NOMO-1 (cell line): ENCODE measurements around the gene KCNK4.
"Not testable (repeated sequence)": the region's sequence is repeated elsewhere in the genome, so short reads cannot be mapped to it uniquely, and the experiment has no call there.

Experiments used
- DNase-seq, 2 experiments: peaks; one replicate each; lab custom pipeline; 2025; ENCODE audit not compliant: unreplicated experiment in 2 of 2; lab: John Stamatoyannopoulos, UW

Gene KCNK4

GRCh38 chr11:64322925-64323260, 31.8 kb downstream of the KCNK4 start:
- DNase-seq = no peak

- no peak for DNase-seq
Observed at GRCh38 chr11:64323373-64323772, 32.3 kb downstream of the KCNK4 start.

GRCh38 chr11:64323984-64324383, 32.9 kb downstream of the KCNK4 start:
- DNase-seq = not testable (repeated sequence)

DNA sequence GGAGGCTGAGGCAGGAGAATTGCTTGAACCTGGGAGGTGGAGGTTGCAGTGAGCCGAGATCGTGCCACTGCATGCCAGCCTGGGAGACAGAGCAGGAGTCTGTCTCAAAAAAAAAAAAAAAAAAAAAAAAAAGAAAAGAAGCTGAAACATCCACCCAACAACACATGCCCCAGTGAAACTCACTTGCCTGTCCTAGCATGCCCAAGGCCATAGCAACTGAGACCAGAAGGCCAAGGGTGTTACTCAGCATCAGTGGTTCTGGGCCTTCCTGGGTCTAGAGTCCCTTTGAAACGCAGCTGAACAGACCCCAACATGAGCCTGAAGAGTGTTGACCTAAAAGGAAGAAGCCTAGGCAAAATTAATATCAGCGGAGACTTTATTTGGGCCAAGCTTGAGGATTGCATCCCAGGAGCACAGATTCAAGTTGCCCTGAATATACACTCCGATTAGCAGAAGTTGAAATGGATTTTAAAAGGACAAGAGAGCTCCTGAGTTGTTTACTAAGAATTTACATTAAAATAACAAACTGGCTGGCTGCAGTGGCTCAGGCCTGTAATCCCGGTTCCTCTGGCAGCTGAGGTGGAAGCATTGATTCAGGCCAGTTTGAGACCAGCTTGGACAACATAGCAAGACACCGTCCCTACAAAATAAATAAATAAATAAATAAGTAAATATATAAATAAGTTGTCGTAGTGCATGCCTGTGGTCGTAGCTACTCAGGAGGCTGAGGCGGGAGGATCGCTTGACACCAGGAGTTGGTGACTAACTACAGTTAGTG, 33.8 kb downstream of the KCNK4 start:
- no peak for DNase-seq

DNA sequence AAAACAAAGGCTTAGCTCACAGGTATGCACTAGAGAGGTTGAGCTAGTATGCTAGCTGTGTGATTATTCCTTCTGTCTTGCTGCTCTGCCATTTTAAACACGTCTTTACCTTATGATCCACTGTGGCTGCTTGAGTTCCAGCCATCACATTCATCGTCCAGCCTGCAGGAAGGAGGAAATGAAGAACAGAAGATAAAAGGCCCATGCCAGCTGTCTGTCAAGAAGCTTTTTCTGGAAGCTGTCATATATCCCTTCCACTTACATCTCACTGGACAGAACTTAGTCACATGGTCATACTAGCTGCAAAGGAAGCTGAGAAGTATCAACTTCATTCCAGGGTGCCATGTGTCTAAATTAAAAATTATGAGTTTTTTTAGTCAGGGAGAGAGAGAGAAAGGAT, 36.3 kb downstream of the KCNK4 start:
- no peak for DNase-seq

DNA sequence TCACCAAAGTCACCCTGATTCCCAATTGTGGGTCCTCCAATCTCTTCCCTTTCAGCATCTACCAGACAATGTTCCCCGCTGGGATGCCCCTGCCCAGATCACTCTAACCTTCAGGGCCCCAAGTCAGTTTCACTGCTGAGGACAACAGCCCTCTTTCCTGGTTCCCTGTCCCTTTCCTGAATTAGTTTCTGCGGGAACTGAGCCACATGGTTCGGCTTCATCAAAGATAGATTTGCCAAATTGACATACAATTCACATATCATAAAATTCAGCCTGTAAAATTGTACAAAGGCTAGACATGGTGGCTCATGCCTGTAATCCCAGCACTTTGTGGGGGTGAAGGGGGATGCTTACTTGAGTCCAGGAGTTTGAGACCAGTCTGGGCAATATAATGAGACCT, 36.9 kb downstream of the KCNK4 start:
- no peak for DNase-seq

DNA sequence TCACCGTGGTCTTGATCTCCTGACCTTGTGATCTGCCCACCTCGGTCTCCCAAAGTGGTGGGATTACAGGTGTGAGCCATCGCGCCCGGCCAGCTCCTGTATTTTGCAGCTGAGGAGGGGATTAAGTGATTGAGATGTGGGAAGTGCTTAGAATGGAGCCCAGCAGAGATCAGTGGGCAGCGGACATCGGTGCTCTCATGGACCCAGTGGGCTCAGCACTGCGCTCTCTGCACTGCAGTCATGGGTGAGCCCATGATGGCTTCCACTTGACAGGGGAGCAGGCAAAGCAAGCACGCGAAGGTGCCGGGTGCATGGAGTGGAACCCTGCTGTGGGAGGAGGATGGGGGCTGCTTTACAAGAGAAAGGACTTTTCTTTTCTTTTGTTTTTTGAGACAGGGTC, 39.8 kb downstream of the KCNK4 start:
- no peak for DNase-seq

DNA sequence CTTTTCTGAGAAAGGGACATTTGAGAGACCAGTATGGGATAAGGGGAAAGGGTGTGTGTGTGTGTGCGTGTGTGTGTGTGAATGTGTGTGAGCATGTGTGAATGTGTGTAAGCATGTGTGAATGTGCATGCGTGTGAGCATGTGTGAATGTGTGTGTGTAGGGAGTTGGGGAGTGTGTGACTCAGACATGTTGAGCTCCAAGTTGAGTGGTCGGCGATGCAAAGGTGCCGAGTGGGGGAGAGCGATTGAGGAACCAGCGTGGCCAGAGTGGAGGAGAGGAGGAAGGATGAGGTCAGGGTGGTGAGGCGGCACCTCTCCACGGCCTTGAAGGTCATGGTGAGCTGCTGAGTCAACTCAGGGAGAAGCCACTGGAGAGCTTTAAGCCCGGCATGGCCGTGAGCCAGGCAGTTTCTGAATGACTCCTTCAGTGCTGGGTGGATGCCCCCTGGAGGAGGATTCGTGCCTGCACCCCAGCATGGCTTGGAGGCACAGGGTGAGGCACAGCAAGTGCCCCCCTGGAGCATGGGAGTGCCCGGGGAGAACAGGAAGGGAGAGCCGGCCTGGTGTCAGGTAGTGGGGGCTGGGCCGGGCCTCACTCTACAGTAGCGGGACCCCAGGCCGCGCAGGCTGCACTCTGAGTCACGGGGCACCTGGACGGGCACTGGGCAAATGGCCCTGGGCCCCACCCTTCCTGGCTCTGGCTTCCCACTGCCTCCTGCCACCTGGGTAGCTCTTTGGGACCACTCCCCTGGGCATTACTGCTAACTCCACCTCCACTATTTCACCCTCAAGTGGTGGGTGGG, 40.7 kb downstream of the KCNK4 start:
- peak; percentile 82 to 87 for DNase-seq

DNA sequence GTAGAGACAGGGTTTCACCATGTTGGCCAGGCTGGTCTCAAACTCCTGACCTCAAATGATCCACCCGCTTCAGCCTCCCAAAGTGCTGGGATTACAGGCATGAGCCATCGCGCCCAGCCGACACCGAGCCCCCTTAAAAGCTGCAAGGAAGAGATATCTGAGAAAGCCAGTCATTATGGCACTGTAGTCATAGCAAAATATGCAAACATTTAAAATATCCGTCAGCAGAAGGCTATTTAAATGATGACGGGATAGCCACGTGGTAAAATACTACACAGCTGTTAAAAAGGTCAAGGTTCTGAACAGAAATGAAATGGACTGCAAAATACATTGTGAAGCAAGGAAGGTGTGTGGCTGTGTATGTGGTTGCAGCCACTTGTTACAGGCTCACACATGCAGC, 42.5 kb downstream of the KCNK4 start:
- DNase-seq = no peak

GRCh38 chr11:64334764-64335735, 43.9 kb downstream of the KCNK4 start:
- peak; percentile 95 to 96 for DNase-seq

DNA sequence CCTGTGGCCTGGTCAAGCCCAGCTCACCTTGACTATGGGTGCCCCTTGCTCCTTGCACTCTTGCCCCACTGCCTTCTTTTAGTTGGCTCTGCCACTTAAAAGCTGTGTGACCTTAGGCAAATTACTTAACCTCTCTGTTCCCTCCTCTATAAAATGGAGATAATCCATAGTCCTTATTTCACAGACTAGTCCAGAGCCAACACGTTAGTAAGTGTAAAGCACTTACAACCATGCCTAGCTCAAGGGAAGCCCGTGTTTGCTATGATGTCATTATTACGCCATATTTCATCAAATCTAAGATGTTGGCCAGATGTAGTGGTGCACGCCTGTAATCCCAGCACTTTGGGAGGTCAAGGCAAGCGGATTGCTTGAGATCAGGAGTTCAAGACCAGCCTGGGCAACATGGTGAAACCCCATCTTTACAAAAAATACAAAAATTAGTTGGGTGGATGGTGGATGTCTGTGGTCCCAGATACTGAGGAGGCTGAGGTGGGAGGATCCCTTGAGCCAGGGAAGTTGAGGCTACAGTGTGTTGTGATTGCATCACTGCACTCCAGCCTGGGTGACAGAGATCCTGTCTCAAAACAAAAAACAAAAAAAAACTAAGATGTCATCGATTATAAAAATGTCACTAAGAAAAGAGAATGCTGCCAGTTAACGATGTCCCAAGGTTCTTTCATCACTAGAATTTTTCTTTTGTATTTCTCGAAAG, 46.6 kb downstream of the KCNK4 start:
- no peak for DNase-seq

DNA sequence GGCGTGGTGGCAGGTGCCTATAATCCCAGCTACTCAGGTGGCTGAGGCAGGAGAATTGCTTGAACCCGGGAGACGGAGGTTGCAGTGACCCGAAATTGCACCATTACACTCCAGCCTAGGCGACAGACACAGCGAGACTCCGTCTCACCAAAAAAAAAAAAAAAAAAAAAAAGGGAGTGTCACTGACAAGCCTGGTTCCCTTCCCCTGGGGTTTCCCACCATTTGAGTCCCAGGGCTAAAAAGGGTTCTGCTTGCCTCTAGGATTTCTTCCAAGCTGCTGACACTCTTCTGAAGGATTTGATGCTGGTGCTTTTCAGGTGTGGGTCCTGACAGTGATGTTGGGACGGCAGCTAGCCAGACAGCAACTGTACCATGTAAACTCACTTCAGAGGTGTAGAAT, 47.6 kb downstream of the KCNK4 start:
- DNase-seq = no peak

GRCh38 chr11:64339286-64339685, 48.2 kb downstream of the KCNK4 start:
- no peak for DNase-seq

- DNase-seq = peak; percentile 78 to 83
Observed at GRCh38 chr11:64339754-64340408, 48.8 kb downstream of the KCNK4 start, which contains the start of gene CCDC88B. Gene CCDC88B, plus strand, starts transcription at chr11:64340204. Its CDS starts 63 bp downstream, at chr11:64340267.

DNA sequence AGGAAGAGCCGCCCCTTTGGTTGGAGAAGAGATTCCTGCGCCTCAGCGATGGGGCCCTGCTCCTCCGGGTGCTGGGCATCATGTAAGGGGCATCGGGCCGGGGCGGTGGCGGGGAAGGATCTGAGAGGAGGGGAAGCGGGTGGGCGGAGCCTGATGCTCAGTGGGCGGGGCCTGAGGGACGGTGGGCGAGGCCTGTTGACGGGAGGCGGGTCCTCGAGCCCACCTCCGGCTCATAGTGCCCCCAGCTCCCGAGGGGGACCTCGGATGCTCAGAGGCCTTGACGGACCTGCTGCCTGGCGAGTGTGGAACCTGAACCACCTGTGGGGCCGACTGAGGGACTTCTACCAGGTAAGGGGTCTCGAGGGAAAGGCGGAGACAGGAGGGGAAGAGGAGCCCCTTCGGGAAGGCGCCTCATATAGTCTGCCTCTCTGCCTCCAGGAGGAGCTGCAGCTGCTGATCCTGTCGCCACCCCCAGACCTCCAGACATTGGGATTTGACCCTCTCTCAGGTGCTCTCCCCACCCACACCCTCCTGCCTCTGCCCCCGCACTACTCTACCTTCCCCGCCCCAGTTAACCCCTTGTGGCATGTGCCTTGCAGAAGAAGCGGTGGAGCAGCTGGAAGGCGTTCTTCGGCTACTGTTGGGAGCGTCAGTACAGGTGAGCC, 49.7 kb downstream of the KCNK4 start:
- DNase-seq = peak; percentile 28 to 59

GRCh38 chr11:64341429-64341828, 50.3 kb downstream of the KCNK4 start:
- no peak for DNase-seq

DNA sequence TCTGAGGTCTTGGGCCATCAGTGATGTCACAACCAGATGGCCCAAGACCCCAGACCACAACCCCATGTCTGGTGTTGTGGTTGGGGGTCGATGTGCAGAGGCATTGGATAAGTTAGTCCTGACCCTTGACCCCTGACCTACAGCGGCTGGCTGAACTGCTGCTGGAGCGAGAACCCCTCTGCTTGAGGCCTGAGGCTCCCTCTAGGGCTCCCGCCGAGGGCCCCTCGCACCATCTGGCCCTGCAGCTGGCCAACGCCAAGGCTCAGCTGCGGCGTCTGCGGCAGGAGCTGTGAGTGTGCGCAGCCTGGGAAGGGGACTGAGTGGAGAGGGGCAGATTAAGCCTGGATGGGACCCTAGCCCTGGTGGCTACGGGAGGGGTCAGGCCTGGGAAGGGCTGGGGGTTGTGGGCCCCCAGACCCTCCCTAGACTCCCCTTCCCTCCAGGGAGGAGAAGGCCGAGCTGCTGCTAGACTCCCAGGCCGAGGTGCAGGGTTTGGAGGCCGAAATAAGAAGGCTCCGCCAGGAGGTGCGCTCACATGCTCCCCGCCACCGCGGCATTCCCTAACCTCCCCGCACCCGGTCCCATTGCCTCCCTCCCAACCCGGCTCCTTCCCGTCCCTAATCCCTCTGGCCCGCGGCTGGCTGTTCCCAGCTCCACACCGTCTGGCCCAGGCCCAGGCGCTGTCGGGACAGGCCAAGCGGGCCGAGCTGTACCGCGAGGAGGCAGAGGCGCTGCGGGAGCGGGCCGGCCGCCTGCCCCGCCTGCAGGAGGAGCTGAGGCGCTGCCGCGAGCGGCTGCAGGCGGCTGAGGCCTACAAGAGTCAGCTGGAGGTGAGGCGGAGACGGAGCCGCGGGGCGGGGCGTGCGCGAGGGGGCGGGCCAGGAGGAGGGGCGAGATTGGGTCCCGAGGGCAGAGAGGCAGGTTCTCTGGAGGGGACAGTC, 51.0 kb downstream of the KCNK4 start:
- peak; percentile 87 to 94 for DNase-seq
